CD8-positive, alpha-beta memory T cell (primary cell): Measurements from ENCODE around the gene RCAN2. TPM values are rescaled to one million over a fixed set of nuclear protein-coding genes. Genes with fewer than 3 reads are reported as not detected.

Source experiments
- CTCF ChIA-PET: fragments of 350-600 bp; sonication (Branson Sonifier 250); formaldehyde crosslinking; loops from one replicate; lab custom pipeline; 2021; ENCODE audit warnings: antibody characterized with exemption; lab: Charles Lee
- POLR2A ChIA-PET: fragments of 350-600 bp; sonication (Branson Sonifier 250); formaldehyde crosslinking; loops from one replicate; lab custom pipeline; 2021; ENCODE audit warnings: antibody characterized with exemption; lab: Charles Lee
- DNase-seq, 5 donors: peaks; one replicate each; pipeline versions ENCODE4 v3.0.0 to v3.0.0-alpha.2; 2020 to 2022; ENCODE audit warnings: mixed read lengths in 1 of 5
- H3K27ac ChIP-seq: one replicate; pipeline ENCODE4 v1.7.0; 2013; ENCODE audit warnings: low read depth, mild to moderate bottlenecking, low read length, moderate library complexity
- H3K27me3 ChIP-seq: 2 replicates; pipeline ENCODE4 v1.7.0; 2013; ENCODE audit warnings: low read length, mild to moderate bottlenecking; ENCODE audit not compliant: insufficient read depth, poor library complexity, severe bottlenecking
- H3K36me3 ChIP-seq: 2 replicates; pipeline ENCODE4 v1.7.0; 2013; ENCODE audit warnings: mild to moderate bottlenecking, low read length, moderate library complexity; ENCODE audit not compliant: insufficient read depth
- H3K4me1 ChIP-seq: 2 replicates; pipeline ENCODE4 v1.7.0; 2013; ENCODE audit warnings: mild to moderate bottlenecking, low read length, moderate library complexity; ENCODE audit not compliant: insufficient read depth
- H3K4me3 ChIP-seq: 2 replicates; pipeline ENCODE4 v1.7.0; 2013; ENCODE audit warnings: mild to moderate bottlenecking, low read length
- H3K9me3 ChIP-seq: 2 replicates; pipeline ENCODE4 v1.7.0; 2013; ENCODE audit warnings: mild to moderate bottlenecking, low read length
- H3K27ac Mint-ChIP-seq, 8 donors: one replicate each; pipeline ENCODE4 v1.8.0; 2020 to 2021; ENCODE audit warnings: mixed read lengths in 8 of 8, mild to moderate bottlenecking in 6 of 8, inconsistent platforms in 3 of 8, moderate library complexity in 3 of 8
- H3K27me3 Mint-ChIP-seq, 2 donors: one replicate each; pipeline ENCODE4 v1.8.0; 2020 to 2021; ENCODE audit warnings: mixed read lengths in 2 of 2, mild to moderate bottlenecking in 1 of 2, moderate library complexity in 1 of 2
- H3K36me3 Mint-ChIP-seq, 3 donors: one replicate each; pipeline ENCODE4 v1.8.0; 2020 to 2021; ENCODE audit warnings: mixed read lengths in 3 of 3, inconsistent platforms in 1 of 3, mild to moderate bottlenecking in 1 of 3
- H3K4me1 Mint-ChIP-seq, 3 donors: one replicate each; pipeline ENCODE4 v1.8.0; 2020 to 2021; ENCODE audit warnings: mixed read lengths in 3 of 3, inconsistent platforms in 1 of 3, mild to moderate bottlenecking in 1 of 3
- H3K4me3 Mint-ChIP-seq, 7 donors: one replicate each; pipeline ENCODE4 v1.8.0; 2020 to 2021; ENCODE audit warnings: mixed read lengths in 7 of 7, mild to moderate bottlenecking in 6 of 7, moderate library complexity in 4 of 7, inconsistent platforms in 2 of 7
- H3K9me3 Mint-ChIP-seq, 5 donors: one replicate each; pipeline ENCODE4 v1.8.0; 2020 to 2022; ENCODE audit warnings: mixed read lengths in 5 of 5, mild to moderate bottlenecking in 3 of 5, moderate library complexity in 2 of 5, inconsistent platforms in 1 of 5
- polyA plus RNA-seq: library from polyadenylated mRNA; unstranded; fragments of 300-500 nt; fragmentation: Illumina TruSeq; gene quantifications from one replicate; pipeline ENCODE4 v1.2.3, GENCODE V29; 2021
- total RNA-seq, 2 experiments: library from RNA; stranded (reverse); gene quantifications; one replicate each; pipeline ENCODE4 v1.2.3, GENCODE V29; 2021

The RCAN2 gene
- total and polyA plus RNA-seq, 3 experiments from 2014 or later = 0.48 to 0.82 (median 0.49) TPM

DNA sequence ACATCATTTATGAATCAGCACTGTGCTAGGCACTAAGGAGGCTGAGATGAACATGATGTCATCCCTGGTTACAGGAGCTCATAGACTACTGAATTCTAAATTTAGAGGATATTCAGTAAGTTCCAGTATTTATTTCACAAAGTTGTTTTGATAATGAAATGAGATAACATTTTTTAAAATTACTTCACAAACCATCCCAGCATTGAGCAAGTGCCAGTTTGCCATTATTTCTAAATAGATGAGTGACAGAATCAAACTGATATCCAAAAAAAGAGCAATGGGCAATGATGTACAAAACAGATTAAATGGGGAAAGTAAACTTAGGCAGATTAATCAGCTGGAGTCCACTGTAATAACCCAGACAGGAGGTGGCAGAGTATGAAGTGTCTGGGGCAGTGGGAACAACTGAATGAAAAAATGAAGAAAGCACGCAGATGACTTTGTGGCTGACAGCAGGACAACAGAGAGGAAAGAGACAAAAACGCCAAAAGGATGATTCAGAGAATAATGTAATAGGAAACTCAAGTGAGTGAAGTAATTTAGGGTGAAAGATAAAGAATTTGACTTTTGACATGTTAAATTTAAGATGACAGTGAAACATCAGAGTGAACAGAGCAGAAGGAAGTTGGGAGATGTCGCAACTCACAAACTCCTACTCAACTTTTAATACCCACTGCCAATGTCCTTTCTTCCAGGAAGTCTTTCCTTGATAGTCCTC, 70.2 kb downstream of the RCAN2 start:
- no peaks in the 10 kb centered on the region for H3K4me1 ChIP-seq
- no peak overlapping the region for H3K27ac Mint-ChIP-seq
- no peak overlapping the region for H3K4me3 Mint-ChIP-seq
- no peaks in the 10 kb centered on the region for H3K9me3 Mint-ChIP-seq
- POLR2A ChIA-PET = no interaction called here
- H3K9me3 ChIP-seq = no peaks in the 10 kb centered on the region
- H3K27me3 ChIP-seq = no peaks in the 10 kb centered on the region
- H3K4me1 Mint-ChIP-seq = no peaks in the 10 kb centered on the region
- peaks cover 12 to 23% of the 10 kb centered on the region in 2 donors for H3K27me3 Mint-ChIP-seq
- CTCF ChIA-PET = no interaction called here
- DNase-seq = no peak
- H3K4me3 ChIP-seq = no peak overlapping the region
- no peak overlapping the region for H3K27ac ChIP-seq
- no peaks in the 10 kb centered on the region for H3K36me3 Mint-ChIP-seq
- no peaks in the 10 kb centered on the region for H3K36me3 ChIP-seq

- Mint-ChIP-seq H3K9me3 (no peaks in the 10 kb centered on the region), H3K4me3 (no peak overlapping the region), H3K27ac (no peak overlapping the region), H3K4me1 (no peaks in the 10 kb centered on the region), H3K36me3 (no peaks in the 10 kb centered on the region), H3K27me3 (peaks cover 15 to 20% of the 10 kb centered on the region in 2 donors)
- POLR2A ChIA-PET = no interaction called here
- CTCF ChIA-PET = interaction anchor here (1.0 to 1.2 kb wide), 2 partner anchors 9 to 12 kb away, joined by 3 read pairs; no protein-coding TSS in a partner anchor
- Histone ChIP-seq H3K27me3 (no peaks in the 10 kb centered on the region), H3K4me3 (no peak overlapping the region), H3K36me3 (no peaks in the 10 kb centered on the region), H3K27ac (no peak overlapping the region), H3K4me1 (no peaks in the 10 kb centered on the region), H3K9me3 (no peaks in the 10 kb centered on the region)
- DNase-seq = no peak
Measured at GRCh38 chr6:46419576-46420002, 71.7 kb downstream of the RCAN2 start.

- Mint-ChIP-seq H3K27me3 (peaks cover 0 to 7% of the 10 kb centered on the region in 2 donors), H3K4me1 (no peaks in the 10 kb centered on the region), H3K9me3 (no peaks in the 10 kb centered on the region), H3K4me3 (no peak overlapping the region), H3K27ac (no peak overlapping the region), H3K36me3 (no peaks in the 10 kb centered on the region)
- no peaks in the 10 kb centered on the region for H3K27me3 ChIP-seq
- H3K36me3 ChIP-seq = no peaks in the 10 kb centered on the region
- POLR2A ChIA-PET = no interaction called here
- H3K4me1 ChIP-seq = no peaks in the 10 kb centered on the region
- no peak for DNase-seq
- CTCF ChIA-PET = interaction anchor here (1.2 kb wide), 1 partner anchor 324 kb away, joined by 4 read pairs; no protein-coding TSS in a partner anchor
- no peak overlapping the region for H3K4me3 ChIP-seq
- H3K27ac ChIP-seq = no peak overlapping the region
- H3K9me3 ChIP-seq = no peaks in the 10 kb centered on the region
Measured at GRCh38 chr6:46414398-46414797, 76.9 kb downstream of the RCAN2 start.

DNA sequence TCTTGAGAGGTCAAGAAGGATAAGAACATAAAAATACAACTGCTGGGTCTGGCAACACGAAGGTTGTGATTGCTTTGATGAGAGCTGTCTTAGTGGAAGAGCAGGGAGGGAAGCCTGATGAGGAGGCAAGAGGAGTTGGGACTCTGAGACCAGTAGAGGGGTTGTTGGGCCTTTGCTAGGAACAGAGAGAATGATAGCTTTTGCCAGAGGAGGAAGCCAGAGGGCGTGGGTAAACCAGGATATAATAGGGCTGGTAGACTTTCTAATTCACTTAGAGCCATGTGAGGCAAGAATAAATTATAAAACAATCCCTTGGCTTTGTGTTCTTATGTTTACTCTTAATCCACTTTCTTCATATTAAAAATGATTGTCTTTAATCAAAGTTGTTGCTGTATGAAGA, 78.6 kb downstream of the RCAN2 start:
- H3K4me1 ChIP-seq = no peaks in the 10 kb centered on the region
- H3K36me3 ChIP-seq = no peaks in the 10 kb centered on the region
- H3K4me3 ChIP-seq = no peak overlapping the region
- H3K27me3 ChIP-seq = no peaks in the 10 kb centered on the region
- H3K4me3 Mint-ChIP-seq = no peak overlapping the region
- peaks cover 0 to 3% of the 10 kb centered on the region in 2 donors for H3K27me3 Mint-ChIP-seq
- ChIA-PET POLR2A (no interaction called here), CTCF (interaction anchor here (1.9 kb wide), 1 partner anchor 322 kb away, joined by 11 read pairs; no protein-coding TSS in a partner anchor)
- no peak for DNase-seq
- no peaks in the 10 kb centered on the region for H3K9me3 ChIP-seq
- no peaks in the 10 kb centered on the region for H3K9me3 Mint-ChIP-seq
- H3K4me1 Mint-ChIP-seq = no peaks in the 10 kb centered on the region
- no peak overlapping the region for H3K27ac Mint-ChIP-seq
- no peak overlapping the region for H3K27ac ChIP-seq
- no peaks in the 10 kb centered on the region for H3K36me3 Mint-ChIP-seq

DNA sequence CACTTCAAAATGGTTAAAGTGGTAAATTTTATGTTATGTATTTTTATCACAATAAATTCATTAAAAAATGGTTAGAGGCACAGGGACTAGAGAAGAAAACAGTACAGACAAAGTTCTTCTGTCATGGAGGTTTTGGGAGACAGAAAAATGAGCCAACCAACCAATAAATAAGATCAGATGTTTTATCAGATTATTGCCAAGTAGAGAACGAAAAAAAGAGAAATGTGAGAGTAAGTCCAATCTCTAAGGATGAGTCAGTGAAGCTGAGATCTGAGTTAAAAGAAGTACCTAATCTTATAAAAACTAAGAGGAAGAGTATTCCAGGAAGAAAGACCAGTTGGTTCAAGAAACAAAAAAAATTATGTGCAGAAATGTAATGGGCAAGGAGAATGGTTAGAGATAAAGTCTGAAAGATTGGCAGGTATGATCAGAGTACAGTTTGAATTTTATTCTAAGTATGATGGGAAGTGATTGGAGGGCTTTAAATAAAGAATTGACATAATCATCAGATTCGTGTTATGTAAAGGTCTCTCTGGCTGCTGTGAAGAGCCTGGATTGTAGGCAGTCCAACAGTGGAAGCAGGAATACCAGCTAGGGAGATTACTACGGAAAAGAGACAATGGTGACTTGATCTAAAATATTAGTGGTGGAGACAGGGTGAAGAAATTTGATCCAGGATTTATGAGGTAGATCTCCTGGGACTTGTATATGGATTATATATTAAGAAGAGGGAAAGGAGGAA, 79.6 kb downstream of the RCAN2 start:
- Mint-ChIP-seq H3K27ac (no peak overlapping the region), H3K36me3 (no peaks in the 10 kb centered on the region), H3K4me3 (no peak overlapping the region), H3K9me3 (no peaks in the 10 kb centered on the region), H3K4me1 (no peaks in the 10 kb centered on the region), H3K27me3 (peaks cover 0 to 7% of the 10 kb centered on the region in 2 donors)
- Histone ChIP-seq H3K4me3 (no peak overlapping the region), H3K4me1 (no peaks in the 10 kb centered on the region), H3K9me3 (no peaks in the 10 kb centered on the region), H3K27ac (no peak overlapping the region), H3K36me3 (no peaks in the 10 kb centered on the region), H3K27me3 (no peaks in the 10 kb centered on the region)
- ChIA-PET CTCF (interaction anchor here (1.9 kb wide), 1 partner anchor 321 kb away, joined by 11 read pairs; no protein-coding TSS in a partner anchor), POLR2A (no interaction called here)
- DNase-seq = no peak

DNA sequence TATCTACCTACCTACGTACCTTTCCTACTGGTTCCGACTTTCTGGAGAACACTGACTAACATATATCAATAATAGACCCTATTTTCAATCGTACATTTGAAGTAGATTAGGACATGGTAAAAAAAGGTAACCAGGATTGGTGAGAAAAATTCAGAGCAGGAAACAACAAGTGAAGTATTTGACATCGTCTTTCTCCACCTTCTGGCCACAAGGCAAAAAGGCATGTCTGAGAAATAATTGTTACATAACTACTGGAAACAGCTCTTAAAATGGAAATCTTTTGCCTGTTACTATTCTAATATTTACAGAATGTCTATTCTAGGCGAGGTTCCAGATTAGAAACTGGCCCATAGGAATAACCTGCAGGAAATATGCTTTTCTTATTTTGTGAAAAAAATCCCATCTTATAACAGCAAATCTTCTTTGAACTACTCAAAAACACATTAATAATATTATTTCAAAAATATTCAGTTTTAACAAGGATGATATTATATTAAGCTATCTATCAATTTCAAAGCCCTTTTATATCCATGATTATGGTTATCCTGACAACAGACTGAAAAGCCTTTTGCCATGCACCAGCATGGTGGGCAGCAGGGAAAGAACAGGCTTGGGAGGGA, 80.8 kb downstream of the RCAN2 start:
- ChIA-PET POLR2A (interaction anchor here (0.6 kb wide), 1 partner anchor 280 kb away, joined by 3 read pairs; no protein-coding TSS in a partner anchor), CTCF (interaction anchor here (0.7 to 1.9 kb wide), 8 partner anchors 8 to 484 kb away, joined by 3 to 33 read pairs (median 4); no protein-coding TSS in a partner anchor)
- Histone ChIP-seq H3K27me3 (no peaks in the 10 kb centered on the region), H3K4me3 (no peak overlapping the region), H3K9me3 (no peaks in the 10 kb centered on the region), H3K36me3 (no peaks in the 10 kb centered on the region), H3K4me1 (no peaks in the 10 kb centered on the region), H3K27ac (no peak overlapping the region)
- Mint-ChIP-seq H3K4me3 (no peak overlapping the region), H3K27ac (no peak overlapping the region), H3K27me3 (peaks cover 0 to 8% of the 10 kb centered on the region in 2 donors), H3K36me3 (no peaks in the 10 kb centered on the region), H3K4me1 (no peaks in the 10 kb centered on the region), H3K9me3 (no peaks in the 10 kb centered on the region)
- peak in 3 of 5 donors; percentile 3 to 45 (median 40) for DNase-seq

GRCh38 chr6:46407776-46408530, 83.3 kb downstream of the RCAN2 start:
- Mint-ChIP-seq H3K27me3 (peaks cover 0 to 9% of the 10 kb centered on the region in 2 donors), H3K27ac (no peak overlapping the region), H3K36me3 (no peaks in the 10 kb centered on the region), H3K4me1 (no peaks in the 10 kb centered on the region), H3K4me3 (no peak overlapping the region), H3K9me3 (no peaks in the 10 kb centered on the region)
- CTCF ChIA-PET = interaction anchor here (0.6 to 0.9 kb wide), 2 partner anchors 11 to 1560 kb away, joined by 3 read pairs; no protein-coding TSS in a partner anchor
- no peaks in the 10 kb centered on the region for H3K36me3 ChIP-seq
- H3K27me3 ChIP-seq = no peaks in the 10 kb centered on the region
- H3K4me1 ChIP-seq = no peaks in the 10 kb centered on the region
- no peak overlapping the region for H3K27ac ChIP-seq
- H3K9me3 ChIP-seq = no peaks in the 10 kb centered on the region
- POLR2A ChIA-PET = no interaction called here
- no peak overlapping the region for H3K4me3 ChIP-seq
- no peak for DNase-seq
